Neutrophil (primary cell): ENCODE results near the gene SYT15B.
"Not testable (repeated sequence)": the region's sequence is repeated elsewhere in the genome, so short reads cannot be mapped to it uniquely, and the experiment has no call there.

Experiments
- H3K27ac ChIP-seq: fragments of 200-600 bp; sonication (generic); 2 replicates; pipeline ENCODE4 v1.5.1; 2016; ENCODE audit warnings: mild to moderate bottlenecking, moderate library complexity
- H3K27me3 ChIP-seq: fragments of 200-600 bp; sonication (generic); 2 replicates; pipeline ENCODE4 v1.6.0; 2016; ENCODE audit warnings: mild to moderate bottlenecking
- H3K36me3 ChIP-seq: fragments of 200-600 bp; sonication (generic); 2 replicates; pipeline ENCODE4 v1.5.1; 2017
- H3K4me1 ChIP-seq, 2 experiments: fragments of 200-600 bp in 1 of 2; sonication (generic) in 1 of 2; 1 replicate in 1 of 2; 2 replicates in 1 of 2; pipeline versions ENCODE4 v1.5.1 to v1.6.1; 2013 to 2016; ENCODE audit warnings: low read depth in 1 of 2, low read length in 1 of 2, mild to moderate bottlenecking in 1 of 2, moderate library complexity in 1 of 2; ENCODE audit not compliant: control insufficient read depth in 1 of 2, insufficient read depth in 1 of 2
- H3K4me3 ChIP-seq, 2 experiments: fragments of 200-600 bp in 1 of 2; sonication (generic) in 1 of 2; 1 replicate in 1 of 2; 2 replicates in 1 of 2; pipeline ENCODE4 v1.5.1; 2013 to 2016; ENCODE audit warnings: low read depth in 1 of 2, low read length in 1 of 2, mild to moderate bottlenecking in 1 of 2, moderate library complexity in 1 of 2
- H3K9me3 ChIP-seq: fragments of 200-600 bp; sonication (generic); 2 replicates; pipeline ENCODE4 v1.5.1; 2016

SYT15B gene

GRCh38 chr10:47751821-47752220 lies 11.6 kb downstream of the SYT15B start:
- not testable (repeated sequence) for H3K9me3 ChIP-seq, H3K27ac ChIP-seq, H3K4me1 ChIP-seq, H3K27me3 ChIP-seq, H3K36me3 ChIP-seq, H3K4me3 ChIP-seq

GRCh38 chr10:47750360-47750759 lies 13.0 kb downstream of the SYT15B start:
- not testable (repeated sequence) for H3K27me3 ChIP-seq, H3K4me1 ChIP-seq, H3K27ac ChIP-seq, H3K4me3 ChIP-seq, H3K36me3 ChIP-seq, H3K9me3 ChIP-seq

GRCh38 chr10:47746780-47747376 lies 16.5 kb downstream of the SYT15B start:
- H3K9me3 ChIP-seq, H3K4me1 ChIP-seq, H3K4me3 ChIP-seq, H3K36me3 ChIP-seq, H3K27ac ChIP-seq: not testable (repeated sequence)
- peaks cover 16% of the 10 kb centered on the region for H3K27me3 ChIP-seq

GRCh38 chr10:47744881-47745280 lies 18.5 kb downstream of the SYT15B start:
- peaks cover 16% of the 10 kb centered on the region for H3K27me3 ChIP-seq

GRCh38 chr10:47743611-47744550 lies 19.5 kb downstream of the SYT15B start:
- not testable (repeated sequence) for H3K9me3 ChIP-seq, H3K27ac ChIP-seq, H3K4me1 ChIP-seq, H3K36me3 ChIP-seq, H3K4me3 ChIP-seq
- H3K27me3 ChIP-seq = peaks cover 16% of the 10 kb centered on the region

More at GRCh38 chr10:47744881-47745280, 18.5 kb downstream of the SYT15B start:
- H3K36me3 ChIP-seq, H3K4me3 ChIP-seq, H3K27ac ChIP-seq, H3K9me3 ChIP-seq, H3K4me1 ChIP-seq: not testable (repeated sequence)

- H3K27ac ChIP-seq, H3K36me3 ChIP-seq, H3K9me3 ChIP-seq, H3K4me3 ChIP-seq, H3K4me1 ChIP-seq: not testable (repeated sequence)
- peaks cover 13% of the 10 kb centered on the region for H3K27me3 ChIP-seq
Measured at GRCh38 chr10:47740868-47741267, 22.5 kb downstream of the SYT15B start.

GRCh38 chr10:47730911-47731310 lies 32.5 kb downstream of the SYT15B start:
- H3K36me3 ChIP-seq, H3K4me1 ChIP-seq, H3K27me3 ChIP-seq, H3K4me3 ChIP-seq, H3K9me3 ChIP-seq, H3K27ac ChIP-seq: not testable (repeated sequence)

GRCh38 chr10:47725740-47726139 lies 37.7 kb downstream of the SYT15B start:
- H3K27me3 ChIP-seq = not testable (repeated sequence)

GRCh38 chr10:47725047-47725446 lies 38.3 kb downstream of the SYT15B start:
- H3K36me3 ChIP-seq, H3K27me3 ChIP-seq, H3K27ac ChIP-seq, H3K4me1 ChIP-seq, H3K9me3 ChIP-seq, H3K4me3 ChIP-seq: not testable (repeated sequence)

More at GRCh38 chr10:47725740-47726139, 37.7 kb downstream of the SYT15B start:
- H3K27ac ChIP-seq, H3K9me3 ChIP-seq, H3K4me1 ChIP-seq, H3K4me3 ChIP-seq, H3K36me3 ChIP-seq: not testable (repeated sequence)

- H3K27me3 ChIP-seq, H3K4me3 ChIP-seq, H3K9me3 ChIP-seq, H3K4me1 ChIP-seq, H3K27ac ChIP-seq, H3K36me3 ChIP-seq: not testable (repeated sequence)
Measured at GRCh38 chr10:47724119-47724518, 39.3 kb downstream of the SYT15B start.

- not testable (repeated sequence) for H3K9me3 ChIP-seq, H3K27me3 ChIP-seq, H3K4me1 ChIP-seq, H3K27ac ChIP-seq, H3K36me3 ChIP-seq, H3K4me3 ChIP-seq
Measured at GRCh38 chr10:47723362-47723761, 40.0 kb downstream of the SYT15B start.

GRCh38 chr10:47717011-47717769 lies 46.2 kb downstream of the SYT15B start:
- H3K4me3 ChIP-seq, H3K27ac ChIP-seq, H3K27me3 ChIP-seq, H3K9me3 ChIP-seq, H3K36me3 ChIP-seq, H3K4me1 ChIP-seq: not testable (repeated sequence)
